Epidermal melanocyte (primary cell): Measurements from ENCODE around the gene MCC.
A peak's percentile ranks its signal among the peaks of the same experiment; 100 is the strongest.
"Not testable (repeated sequence)": the region's sequence is repeated elsewhere in the genome, so short reads cannot be mapped to it uniquely, and the experiment has no call there.

Experiments used
- DNase-seq: peaks from one replicate; pipeline ENCODE4 v3.0.0; 2011; ENCODE audit warnings: low spot score; ENCODE audit not compliant: insufficient read length

MCC gene

DNA sequence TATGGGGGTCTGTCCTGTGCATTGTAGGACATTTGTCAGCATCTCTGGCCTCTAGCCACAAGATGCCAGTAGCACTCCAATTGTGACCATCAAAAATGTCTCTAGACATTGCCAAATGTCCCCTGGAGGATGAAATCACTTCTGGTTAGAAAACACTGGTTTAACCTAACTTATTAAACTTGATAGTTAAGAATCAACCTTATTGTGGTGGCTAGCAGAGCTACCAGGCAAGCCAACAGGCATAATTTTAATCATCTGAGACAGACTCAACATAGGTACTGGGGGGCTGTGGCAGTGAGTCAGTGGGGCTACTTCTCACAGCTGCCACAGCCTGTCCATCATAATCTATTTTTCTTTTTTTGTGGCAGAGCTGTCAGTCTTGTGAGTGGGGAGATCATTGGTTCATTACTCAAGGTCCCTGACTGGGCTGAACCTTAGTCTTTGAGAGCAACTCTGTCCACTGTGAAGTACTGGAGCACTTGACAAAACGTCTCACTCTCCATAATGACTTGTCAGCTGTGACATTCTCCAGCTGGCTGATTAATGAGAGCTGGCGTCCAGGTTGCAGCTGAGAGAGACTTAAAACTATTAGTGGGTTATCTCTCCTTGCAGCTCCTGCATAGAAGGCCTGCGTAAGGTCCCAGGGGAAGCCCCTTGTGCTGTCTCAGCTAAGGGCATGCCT is 403.7 kb downstream of the MCC start:
- DNase-seq = no peak

DNA sequence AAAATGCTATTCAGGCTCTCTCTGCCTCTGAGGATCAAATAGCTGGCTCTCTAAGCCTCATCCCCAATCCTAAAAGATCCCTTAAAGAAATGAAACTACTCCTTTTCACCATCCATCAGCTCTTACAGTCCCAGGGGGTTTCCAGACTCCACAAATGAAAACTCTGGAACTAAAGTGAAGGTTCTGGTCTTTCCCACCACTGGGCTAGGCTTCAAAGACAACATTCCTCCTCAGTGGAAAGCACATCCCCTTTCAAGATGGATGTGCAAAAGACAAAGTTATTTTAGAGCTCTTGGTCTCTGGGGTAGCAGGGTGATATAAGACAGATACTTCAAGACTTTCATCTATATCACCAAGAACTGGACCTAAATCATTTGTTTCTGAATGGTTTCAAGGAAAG is 404.8 kb downstream of the MCC start:
- no peak for DNase-seq

DNA sequence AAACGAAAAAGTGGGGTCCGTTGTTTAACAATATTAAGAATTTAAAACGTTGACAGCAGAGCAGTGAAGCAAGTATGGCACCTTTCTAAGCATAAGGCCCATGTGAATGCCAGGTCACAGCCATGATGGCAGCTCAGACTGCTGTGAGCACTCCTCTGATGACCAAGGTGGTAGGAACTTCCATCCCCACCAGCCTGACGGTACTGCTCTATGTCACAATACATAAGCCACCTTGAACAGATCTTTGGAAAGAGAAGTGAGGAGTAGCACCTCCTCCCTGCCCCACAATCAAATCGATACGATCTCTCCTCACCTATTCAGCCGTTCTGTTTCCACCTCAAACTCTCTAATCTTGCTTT is 405.7 kb downstream of the MCC start:
- DNase-seq = no peak

DNA sequence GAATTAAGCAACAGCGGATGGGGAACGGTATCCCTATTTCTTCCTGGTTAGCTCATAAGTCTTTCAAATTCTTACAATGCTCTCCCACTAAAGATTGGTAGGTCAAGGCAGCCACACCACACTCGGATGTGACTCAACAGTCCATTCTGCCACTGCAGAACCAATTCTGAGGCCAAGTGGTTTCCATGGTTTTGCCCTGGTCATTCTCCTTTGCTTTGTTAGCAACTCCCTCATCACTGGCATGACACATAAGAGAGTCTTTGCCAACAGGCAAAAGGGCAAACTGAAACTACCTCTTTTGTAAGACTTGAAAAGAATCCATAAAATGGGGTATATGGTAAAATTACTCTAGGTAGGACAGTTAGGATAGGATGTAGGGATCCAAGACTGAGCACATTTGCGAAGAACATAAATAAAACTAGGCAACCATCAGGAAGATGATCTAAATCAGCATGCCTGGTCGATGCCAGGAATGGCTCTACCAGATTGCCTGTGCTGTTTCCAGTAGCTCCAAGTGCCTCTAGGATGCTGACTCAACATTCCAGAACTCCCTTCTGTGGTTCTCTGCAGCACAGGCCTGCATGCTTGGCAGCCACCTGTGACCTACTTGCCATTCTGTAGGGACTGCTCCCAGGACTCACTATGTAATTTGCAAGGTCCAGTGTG is 406.2 kb downstream of the MCC start:
- no peak for DNase-seq

DNA sequence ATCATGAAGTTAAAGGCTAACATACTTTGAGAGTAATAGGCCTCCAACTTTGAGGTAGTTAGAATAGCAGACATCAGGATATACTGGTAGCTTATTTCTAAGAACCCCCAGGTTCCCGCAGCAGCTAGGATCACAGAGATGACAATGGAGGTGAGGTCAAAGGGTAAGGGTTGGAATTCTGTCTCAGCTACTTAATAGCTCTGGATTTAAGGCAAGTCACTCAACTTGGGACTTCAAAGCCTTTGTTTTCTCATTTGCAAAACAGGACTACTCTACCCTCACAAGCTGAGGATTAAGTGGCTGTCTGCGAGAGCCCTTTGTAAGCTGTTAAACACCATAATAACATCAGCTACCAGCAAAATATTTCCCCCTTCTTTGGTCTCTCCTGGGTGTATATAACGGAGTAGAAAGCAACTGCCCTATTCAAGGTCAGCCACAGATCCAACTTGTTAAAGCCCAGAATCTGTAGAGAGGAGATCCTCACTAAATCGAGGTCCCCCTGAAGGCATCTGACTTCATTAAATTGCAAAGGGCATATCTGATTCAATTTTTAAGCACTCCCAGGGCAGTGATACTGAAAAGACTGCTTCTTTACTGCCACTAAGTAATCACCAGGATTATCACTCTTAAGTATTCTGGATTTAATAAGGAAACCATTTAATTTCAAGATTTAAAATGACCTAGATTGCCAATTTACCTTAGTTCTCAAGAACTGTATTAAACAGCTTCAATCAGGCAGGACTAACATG is 407.0 kb downstream of the MCC start:
- no peak for DNase-seq

DNA sequence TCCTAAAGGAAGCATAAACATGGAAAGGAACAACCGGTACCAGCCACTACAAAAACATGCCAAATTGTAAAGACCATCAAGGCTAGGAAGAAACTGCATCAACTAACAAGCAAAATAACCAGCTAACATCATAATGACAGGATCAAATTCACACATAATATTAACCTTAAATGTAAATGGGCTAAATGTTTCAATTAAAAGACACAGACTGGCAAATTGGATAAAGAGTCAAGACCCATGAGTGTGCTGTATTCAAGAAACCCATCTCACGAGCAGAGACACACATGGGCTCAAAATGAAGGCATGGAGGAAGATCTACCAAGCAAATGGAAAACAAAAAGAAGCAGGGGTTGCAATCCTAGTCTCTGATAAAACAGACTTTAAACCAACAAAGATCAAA is 411.6 kb downstream of the MCC start:
- not testable (repeated sequence) for DNase-seq

DNA sequence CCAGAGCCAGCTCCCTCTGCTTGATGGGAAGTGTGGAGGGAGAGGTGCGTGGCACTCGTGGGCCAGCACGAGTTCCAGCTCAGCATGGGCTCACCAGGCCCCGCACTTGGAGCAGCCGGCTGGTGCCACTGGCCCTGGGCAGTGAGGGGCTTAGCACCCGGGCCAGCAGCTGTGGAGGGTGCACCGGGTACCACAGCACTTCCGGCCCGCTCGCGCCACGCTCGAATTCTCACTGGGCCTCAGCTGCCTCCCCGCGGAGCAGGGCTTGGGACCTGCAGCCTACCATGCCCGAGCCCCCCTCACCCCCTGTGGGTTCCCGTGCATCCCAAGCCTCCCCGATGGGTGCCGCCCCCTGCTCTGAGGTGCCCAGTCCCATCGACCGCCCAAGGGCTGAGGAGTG is 413.2 kb downstream of the MCC start:
- DNase-seq = no peak

DNA sequence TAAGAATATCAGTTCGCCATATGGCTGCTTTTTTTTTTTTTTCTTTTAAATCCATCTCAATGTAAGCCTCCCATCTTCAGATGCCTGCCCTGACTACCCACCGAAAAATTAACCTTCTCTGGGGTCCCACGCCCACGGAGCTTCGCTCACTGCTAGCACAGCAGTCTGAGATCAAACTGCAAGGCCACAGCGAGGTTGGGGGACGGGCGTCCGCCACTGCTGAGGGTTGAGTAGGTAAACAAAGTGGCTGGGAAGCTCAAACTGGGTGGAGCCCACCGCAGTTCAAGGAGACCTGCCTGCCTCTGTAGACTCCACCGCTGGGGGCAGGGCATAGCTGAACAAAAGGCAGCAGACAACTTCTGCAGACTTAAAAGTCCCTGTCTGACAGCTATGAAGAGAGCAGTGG is 414.6 kb downstream of the MCC start:
- DNase-seq = not testable (repeated sequence)

DNA sequence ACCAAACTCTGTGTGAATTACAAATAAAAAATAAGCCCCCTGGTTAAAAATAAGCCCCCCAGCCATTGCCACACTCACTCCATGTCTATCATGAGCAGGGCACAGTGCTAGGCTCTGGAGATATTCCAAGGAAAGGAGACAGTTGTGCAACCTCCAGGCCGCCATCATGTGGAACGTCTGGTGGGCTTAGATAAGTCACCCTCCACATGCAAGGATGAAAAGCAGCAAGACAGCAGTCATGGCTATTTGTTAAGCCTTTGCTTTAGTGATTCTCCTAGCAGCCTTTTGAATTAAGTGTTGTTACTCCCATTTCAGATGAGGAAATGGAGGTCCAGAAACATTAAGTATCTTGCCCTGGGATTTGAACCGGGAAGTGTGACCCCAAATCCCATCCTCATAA is 416.9 kb downstream of the MCC start:
- no peak for DNase-seq

DNA sequence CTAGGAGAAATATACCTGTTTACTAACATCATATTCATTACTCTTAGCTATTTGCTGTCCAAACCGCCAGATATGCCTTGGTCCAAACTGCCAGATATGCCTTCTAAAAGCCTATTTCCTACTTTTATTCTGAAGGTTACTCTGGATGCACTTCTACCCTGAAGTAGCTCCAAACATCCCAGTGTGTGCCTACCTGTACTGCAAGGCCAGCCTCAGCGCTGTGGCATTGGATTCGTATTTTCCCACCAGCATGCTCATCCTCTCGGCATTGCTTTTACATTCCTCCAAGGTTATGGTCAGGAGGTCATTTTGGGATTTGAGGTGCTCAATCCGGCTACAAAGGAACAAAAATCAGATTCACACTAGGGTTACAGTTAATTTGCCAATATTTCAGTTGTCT is 417.4 kb downstream of the MCC start:
- no peak for DNase-seq

DNA sequence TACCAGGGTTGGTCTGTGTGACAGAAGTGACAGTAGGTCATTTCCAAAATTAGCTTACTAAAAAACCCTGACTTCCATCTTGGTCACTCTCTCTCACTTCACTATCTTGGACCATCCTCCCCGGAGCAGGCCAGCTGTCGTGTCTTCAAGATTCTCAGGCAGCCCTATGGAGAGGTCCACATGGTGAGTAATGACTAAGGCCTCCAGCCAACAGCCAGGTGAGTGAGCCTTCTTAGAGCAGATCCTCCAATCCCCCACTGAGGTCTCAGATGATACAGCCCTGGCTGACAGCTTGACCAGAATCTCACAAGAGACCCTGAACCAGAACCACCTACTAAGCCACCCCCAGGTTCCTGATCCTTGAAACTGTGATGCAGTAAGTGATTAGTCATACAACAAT is 419.7 kb downstream of the MCC start:
- DNase-seq = no peak

DNA sequence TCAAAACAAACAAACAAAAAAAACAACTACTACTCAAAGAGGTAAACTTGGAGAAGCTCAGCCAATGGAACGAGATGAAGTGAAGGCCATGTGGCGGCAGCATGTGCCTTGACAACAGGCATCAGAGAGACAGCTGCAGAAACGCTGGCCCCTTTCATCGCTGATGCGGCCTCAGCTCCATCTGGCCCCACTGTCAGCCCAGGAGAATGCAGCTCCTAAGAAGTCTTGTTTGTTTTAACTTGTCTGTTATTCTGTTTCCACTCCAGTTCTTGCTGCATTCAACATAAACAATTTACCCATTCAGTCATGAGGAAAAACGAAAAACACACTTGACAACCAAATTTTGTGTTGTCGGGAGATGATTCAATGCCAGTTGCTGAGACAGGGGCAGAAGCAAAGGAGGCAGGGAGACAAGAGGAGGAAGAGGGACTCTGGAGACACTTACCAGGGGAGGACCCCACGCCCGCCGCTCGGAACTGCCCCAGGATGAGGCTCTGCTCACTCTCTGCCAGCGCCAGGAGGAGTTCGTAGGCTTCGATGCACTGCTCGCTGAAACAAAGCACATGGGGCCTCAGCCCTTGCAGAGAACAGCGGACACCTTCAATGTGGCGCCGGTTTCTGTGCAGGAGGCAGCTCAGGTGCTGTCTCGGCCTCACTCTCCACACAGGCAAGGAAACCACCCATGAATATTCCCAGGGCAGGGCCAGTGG is 420.5 kb downstream of the MCC start:
- DNase-seq = no peak

DNA sequence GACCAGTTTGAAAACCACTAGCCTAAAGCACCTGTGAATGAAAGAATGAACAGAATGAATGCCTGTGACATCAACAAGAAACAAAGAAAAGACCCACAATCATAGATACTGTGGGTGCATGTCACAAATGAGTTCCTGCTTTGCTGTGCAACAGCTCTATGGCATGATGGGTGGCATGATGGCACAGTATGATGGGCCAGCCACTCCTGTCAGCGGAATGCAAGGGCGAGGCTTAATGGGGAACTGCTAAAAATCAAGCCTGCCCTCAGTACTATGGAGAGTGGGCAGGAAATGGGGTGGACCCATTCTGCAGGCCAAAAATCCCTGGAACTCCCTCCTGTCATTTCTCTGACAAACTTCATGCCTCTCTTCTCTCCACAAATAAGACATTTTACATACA is 422.6 kb downstream of the MCC start:
- DNase-seq = no peak

DNA sequence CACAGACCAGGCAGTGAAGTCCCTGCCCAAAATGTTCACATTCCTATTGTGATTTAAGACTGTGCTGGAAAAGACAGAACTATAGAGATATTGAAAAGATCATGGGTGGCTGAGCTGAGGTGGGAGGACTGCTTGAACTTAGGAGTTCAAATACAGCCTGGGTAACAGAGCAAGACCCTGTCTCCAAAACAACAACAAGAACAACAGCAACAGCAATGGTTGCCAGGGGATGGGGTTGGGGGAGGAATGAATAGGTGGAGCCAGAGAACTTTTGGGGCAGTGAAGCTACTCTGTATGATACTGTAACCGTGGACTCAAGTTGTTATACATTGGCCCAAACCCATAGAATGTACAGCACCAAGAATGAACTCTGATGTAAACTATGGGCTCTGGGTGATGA is 423.4 kb downstream of the MCC start:
- DNase-seq = no peak

DNA sequence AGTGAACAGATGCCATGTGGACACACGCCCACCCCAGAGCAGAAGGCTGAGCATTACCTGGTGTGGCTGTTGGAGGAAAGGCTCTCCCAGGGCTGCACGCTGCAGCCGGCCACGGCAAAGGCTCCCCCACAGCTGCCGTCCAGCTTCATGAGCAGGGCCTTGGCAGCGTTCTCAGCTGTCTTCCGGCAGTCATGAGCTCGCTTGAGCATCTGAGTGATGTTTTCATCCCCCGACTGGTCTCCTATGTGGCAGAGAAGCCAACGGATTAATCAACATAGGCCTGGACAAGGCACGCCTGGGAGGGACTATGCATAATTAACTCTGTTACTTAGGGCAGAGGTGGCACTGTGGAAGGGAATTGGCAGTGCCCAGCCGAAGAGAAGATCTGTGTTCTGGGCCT is 424.3 kb downstream of the MCC start:
- DNase-seq = no peak

DNA sequence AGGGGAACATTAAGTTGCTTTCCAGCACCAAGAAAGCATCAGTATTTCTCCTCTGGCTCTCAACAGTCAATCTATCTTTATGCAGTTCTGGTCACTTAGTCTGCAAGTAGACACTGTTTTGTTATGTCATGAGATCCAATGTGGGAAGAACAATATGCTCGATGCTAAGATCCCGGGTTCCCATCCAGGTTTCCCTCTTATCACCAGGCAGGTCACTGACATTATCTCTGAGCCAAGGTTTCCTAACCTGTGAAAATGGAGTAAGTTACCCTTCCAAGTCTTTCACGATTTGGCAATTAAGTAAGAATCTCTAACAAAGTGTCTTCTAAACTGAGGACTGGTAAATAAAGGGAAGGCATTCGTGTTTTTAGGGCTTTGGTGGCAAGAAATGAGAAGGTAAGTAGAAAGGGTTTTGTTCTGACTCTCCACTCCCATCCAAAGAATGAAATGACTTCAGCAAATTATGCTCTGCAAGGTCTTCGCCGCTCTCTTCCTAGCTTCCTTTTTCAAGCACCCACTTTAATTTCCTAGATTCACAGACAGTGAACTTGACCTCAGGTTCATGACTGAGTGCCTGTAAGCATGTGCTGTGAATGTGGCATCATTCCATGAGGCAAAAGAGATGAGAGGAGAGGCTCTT is 425.3 kb downstream of the MCC start:
- no peak for DNase-seq

DNA sequence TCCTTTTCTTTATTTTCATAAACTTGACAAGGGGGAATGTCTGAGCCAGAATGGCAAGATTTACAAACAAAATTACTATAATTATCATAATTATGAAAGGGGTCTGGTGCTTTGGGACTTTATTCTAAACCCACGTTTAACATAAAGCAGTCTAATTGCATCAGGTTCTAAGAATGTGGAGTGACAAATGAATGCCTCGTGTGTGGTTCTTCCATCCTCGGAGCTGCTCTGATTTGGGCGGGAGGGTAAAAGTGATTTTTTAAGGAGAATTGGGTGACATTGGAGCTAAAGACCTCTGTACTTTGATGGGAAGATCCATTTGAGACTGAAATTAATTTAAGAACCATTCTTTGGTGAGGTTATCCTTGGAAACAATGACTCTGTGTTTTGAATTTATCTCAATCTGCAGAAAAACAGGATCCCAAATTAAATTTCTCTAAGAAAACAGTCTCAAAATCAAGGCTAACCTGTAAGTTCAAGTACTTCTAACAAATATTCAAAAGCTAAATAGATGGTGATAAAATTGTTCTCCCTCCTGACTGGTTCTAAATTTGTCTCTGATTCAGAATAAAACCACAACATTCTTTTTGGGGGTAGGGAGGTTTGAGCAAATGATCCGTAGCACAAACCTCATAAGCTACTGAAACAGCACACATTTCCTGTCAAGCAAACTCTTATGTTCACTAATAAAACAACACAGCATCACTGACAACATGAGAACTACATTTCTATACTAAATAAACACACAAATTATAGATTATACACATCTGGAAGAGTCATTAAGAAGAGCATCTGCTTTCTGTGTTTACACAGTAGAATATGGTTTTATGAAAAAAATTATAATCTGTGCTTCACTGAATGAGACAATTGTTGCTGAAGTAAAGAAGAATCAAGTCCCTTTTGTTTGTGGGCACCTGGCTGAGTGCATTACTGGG is 426.1 kb downstream of the MCC start:
- DNase-seq = peak; percentile 43

DNA sequence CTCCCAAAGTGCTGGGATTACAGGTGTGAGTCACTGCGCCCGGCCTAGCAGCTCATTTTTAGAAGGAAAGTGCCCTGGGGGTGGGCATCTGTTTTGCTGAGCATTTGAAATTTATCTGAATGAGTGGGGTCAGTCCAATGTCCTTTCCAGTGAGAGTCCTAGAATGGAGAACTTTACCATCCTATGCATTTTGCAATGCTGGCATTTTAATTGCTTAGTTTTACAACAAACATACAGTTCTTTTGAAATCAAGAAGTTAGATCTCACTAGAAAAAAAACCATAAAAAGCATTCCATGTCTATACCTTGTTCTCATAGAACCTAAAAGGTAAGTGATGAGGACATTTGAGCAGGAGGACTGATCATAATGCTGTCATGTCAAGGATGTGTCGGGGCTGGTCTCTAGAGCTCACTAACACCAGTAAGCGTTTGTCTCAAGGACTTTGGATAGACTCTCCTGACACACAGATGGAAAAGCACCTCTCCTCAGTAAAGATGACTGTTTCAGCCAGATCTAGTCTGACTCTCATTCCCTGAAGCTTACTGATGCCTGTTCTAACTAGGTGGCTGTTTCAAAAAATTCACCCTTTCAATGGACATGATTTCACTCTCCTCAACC is 427.7 kb downstream of the MCC start:
- DNase-seq = no peak

DNA sequence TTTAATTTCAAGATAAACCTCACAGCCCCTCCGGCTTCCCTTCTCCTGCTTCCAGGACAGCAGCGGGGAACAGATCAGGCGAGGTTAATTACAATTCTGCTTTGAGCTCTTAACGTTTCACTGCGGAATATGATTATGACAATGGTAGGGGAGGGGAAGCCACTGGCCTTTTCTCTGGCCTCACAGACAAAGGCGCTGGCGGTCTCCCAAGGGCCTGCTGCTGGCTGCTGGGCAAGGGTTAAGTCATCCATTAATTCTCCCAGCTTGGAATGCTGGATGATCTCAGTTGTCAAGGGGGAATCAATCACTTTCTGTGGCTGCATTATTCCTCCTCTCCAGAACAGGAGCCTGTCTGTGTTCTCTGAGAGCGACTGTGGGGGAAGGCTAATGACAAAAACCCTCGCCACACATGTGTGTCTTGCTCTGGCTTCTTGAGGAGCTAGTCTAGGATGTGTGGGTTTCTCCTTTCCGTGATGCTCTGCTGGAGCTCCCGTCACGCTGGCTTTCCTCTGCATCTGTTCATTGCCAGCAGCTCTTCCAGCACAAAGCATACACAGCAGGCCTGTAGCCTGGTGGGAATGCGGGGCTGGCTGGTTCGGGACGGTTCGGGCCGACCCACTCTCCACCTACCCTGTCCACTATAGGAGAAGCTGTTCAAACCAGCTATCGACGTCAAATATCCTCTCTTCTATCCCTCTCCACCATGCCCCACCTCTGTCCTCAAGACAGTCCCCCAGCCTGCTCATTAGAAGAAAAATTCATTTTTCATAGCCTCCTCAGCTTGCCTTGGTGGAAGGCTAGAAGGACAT is 428.8 kb downstream of the MCC start:
- DNase-seq = no peak
